Right atrium auricular region (tissue), 2 donors: ENCODE data around the gene KCNA2. TPM values are rescaled to one million over a fixed set of nuclear protein-coding genes. Genes with fewer than 3 reads are reported as not detected.

Experiments
- DNase-seq: peaks from one replicate; pipeline ENCODE4 v3.0.0-alpha.2; 2019; ENCODE audit warnings: low spot score
- H3K27ac ChIP-seq, 2 donors: fragments of 200-600 bp; sonication (generic); 1 replicate in 1 of 2; 2 replicates in 1 of 2; pipeline ENCODE4 v1.5.1; 2016 to 2019
- H3K27me3 ChIP-seq, 2 donors: fragments of 200-600 bp; sonication (generic); one replicate each; pipeline versions ENCODE4 v1.5.1 to v1.6.0; 2017 to 2019
- H3K36me3 ChIP-seq: fragments of 200-600 bp; sonication (generic); one replicate; pipeline ENCODE4 v1.5.1; 2016
- H3K4me1 ChIP-seq, 2 donors: fragments of 200-600 bp; sonication (generic); one replicate each; pipeline versions ENCODE4 v1.5.1 to v1.6.0; 2017 to 2019
- H3K4me3 ChIP-seq, 2 donors: fragments of 200-600 bp; sonication (generic); 1 replicate in 1 of 2; 2 replicates in 1 of 2; pipeline ENCODE4 v1.5.1; 2017 to 2019; ENCODE audit warnings: mild to moderate bottlenecking in 1 of 2, moderate library complexity in 1 of 2
- H3K9me3 ChIP-seq, 2 donors: fragments of 200-600 bp; sonication (generic); one replicate each; pipeline ENCODE4 v1.5.1; 2019
- total RNA-seq, 2 donors: library from RNA; depleted of rRNA; stranded (reverse); fragments of >200 nt; gene quantifications; one replicate each; pipeline ENCODE4 v1.1.0, GENCODE V29; 2016
- TF ChIP-seq, protein P1 (sequence below), 2 donors: fragments of 200-600 bp; sonication (generic); IDR thresholded peaks; one replicate each; pipeline ENCODE4 v1.5.1; 2019; ENCODE audit warnings: antibody characterized with exemption in 2 of 2

The KCNA2 gene
- total RNA-seq, 2 donors from 2014 or later = 0.28 to 0.78 TPM

GRCh38 chr1:110588991-110589390, 17.2 kb downstream of the KCNA2 start:
- no peaks in the 10 kb centered on the region for H3K9me3 ChIP-seq
- TF ChIP-seq, protein P1, sequence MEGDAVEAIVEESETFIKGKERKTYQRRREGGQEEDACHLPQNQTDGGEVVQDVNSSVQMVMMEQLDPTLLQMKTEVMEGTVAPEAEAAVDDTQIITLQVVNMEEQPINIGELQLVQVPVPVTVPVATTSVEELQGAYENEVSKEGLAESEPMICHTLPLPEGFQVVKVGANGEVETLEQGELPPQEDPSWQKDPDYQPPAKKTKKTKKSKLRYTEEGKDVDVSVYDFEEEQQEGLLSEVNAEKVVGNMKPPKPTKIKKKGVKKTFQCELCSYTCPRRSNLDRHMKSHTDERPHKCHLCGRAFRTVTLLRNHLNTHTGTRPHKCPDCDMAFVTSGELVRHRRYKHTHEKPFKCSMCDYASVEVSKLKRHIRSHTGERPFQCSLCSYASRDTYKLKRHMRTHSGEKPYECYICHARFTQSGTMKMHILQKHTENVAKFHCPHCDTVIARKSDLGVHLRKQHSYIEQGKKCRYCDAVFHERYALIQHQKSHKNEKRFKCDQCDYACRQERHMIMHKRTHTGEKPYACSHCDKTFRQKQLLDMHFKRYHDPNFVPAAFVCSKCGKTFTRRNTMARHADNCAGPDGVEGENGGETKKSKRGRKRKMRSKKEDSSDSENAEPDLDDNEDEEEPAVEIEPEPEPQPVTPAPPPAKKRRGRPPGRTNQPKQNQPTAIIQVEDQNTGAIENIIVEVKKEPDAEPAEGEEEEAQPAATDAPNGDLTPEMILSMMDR (IDR thresholded peaks at IDR 0.05) = no peak
- no peaks in the 10 kb centered on the region for H3K27me3 ChIP-seq
- no peak overlapping the region for H3K27ac ChIP-seq
- DNase-seq = no peak
- H3K4me1 ChIP-seq = no peaks in the 10 kb centered on the region
- no peaks in the 10 kb centered on the region for H3K36me3 ChIP-seq
- H3K4me3 ChIP-seq = no peak overlapping the region

- TF ChIP-seq, protein P1 (IDR thresholded peaks at IDR 0.05) = no peak
- no peaks in the 10 kb centered on the region for H3K9me3 ChIP-seq
- H3K27me3 ChIP-seq = no peaks in the 10 kb centered on the region
- no peaks in the 10 kb centered on the region for H3K36me3 ChIP-seq
- no peak for DNase-seq
- no peak overlapping the region for H3K4me3 ChIP-seq
- H3K27ac ChIP-seq = no peak overlapping the region
- H3K4me1 ChIP-seq = no peaks in the 10 kb centered on the region
These were observed 17.7 kb downstream of the KCNA2 start for GRCh38 chr1:110588486-110588885.

- H3K27ac ChIP-seq = no peak overlapping the region
- H3K36me3 ChIP-seq = no peaks in the 10 kb centered on the region
- no peak for DNase-seq
- no peaks in the 10 kb centered on the region for H3K27me3 ChIP-seq
- no peak overlapping the region for H3K4me3 ChIP-seq
- no peaks in the 10 kb centered on the region for H3K4me1 ChIP-seq
- no peaks in the 10 kb centered on the region for H3K9me3 ChIP-seq
- TF ChIP-seq, protein P1 (IDR thresholded peaks at IDR 0.05) = no peak
These were observed 18.3 kb downstream of the KCNA2 start for GRCh38 chr1:110587906-110588305.

GRCh38 chr1:110585481-110585880, 20.7 kb downstream of the KCNA2 start:
- Histone ChIP-seq H3K9me3 (no peaks in the 10 kb centered on the region), H3K27ac (no peak overlapping the region), H3K36me3 (no peaks in the 10 kb centered on the region), H3K4me3 (no peak overlapping the region), H3K4me1 (no peaks in the 10 kb centered on the region), H3K27me3 (no peaks in the 10 kb centered on the region)
- TF ChIP-seq, protein P1 (IDR thresholded peaks at IDR 0.05) = no peak
- DNase-seq = no peak

DNA sequence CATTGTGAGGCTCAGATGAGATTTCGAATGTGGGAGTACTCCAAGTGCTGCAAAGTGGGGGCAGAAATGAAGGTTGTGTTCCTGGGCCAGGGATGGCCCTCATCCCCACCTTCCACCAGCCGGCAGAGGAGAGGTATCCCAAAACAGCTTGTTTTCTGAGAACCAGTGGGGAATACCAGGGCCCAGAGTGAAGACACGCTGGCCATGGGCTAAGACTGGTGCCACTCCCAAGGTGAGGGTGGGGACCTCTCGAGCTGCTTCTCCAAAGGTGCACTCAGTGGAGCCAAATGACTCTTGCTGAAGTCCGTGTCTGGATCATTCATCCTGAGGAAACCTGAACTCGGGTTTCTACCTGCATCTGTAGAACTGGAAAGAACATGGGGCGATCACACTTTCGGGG, 22.1 kb downstream of the KCNA2 start:
- Histone ChIP-seq H3K4me3 (no peak overlapping the region), H3K36me3 (no peaks in the 10 kb centered on the region), H3K9me3 (no peaks in the 10 kb centered on the region), H3K4me1 (no peaks in the 10 kb centered on the region), H3K27ac (no peak overlapping the region), H3K27me3 (no peaks in the 10 kb centered on the region)
- DNase-seq = no peak
- TF ChIP-seq, protein P1 (IDR thresholded peaks at IDR 0.05) = no peak

- TF ChIP-seq, protein P1 (IDR thresholded peaks at IDR 0.05) = no peak
- Histone ChIP-seq H3K27me3 (no peaks in the 10 kb centered on the region), H3K27ac (no peak overlapping the region), H3K4me1 (no peaks in the 10 kb centered on the region), H3K9me3 (no peaks in the 10 kb centered on the region), H3K4me3 (no peak overlapping the region), H3K36me3 (no peaks in the 10 kb centered on the region)
- no peak for DNase-seq
These were observed 22.7 kb downstream of the KCNA2 start for GRCh38 chr1:110583505-110583904.
